Amniotic epithelial cell (primary cell): Measurements from ENCODE around the gene EFEMP1.
A peak's percentile ranks its signal among the peaks of the same experiment; 100 is the strongest.

Experiments
- DNase-seq: peaks from one replicate; pipeline ENCODE4 v3.0.0-alpha.2; 2010; ENCODE audit warnings: low read depth

Gene EFEMP1

DNA sequence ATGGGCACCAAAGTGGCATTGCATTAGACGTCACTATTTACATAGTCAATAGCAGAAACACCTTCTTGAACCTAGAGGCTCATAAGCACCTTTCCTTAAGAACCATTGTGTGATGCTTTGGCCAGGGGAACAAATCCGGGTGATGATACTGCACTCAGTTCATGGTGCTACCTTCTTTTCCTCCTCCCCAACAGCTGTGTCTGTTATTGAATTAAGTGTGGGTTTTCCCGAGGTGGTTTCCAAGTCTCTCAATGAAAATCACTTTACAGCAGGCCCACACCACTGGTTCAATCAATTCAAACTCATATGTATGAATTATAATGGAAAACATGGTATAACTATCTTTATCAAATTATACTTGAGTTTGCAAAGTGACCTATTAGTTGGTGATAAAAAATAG is 9.3 kb upstream of the EFEMP1 start:
- no peak for DNase-seq

DNA sequence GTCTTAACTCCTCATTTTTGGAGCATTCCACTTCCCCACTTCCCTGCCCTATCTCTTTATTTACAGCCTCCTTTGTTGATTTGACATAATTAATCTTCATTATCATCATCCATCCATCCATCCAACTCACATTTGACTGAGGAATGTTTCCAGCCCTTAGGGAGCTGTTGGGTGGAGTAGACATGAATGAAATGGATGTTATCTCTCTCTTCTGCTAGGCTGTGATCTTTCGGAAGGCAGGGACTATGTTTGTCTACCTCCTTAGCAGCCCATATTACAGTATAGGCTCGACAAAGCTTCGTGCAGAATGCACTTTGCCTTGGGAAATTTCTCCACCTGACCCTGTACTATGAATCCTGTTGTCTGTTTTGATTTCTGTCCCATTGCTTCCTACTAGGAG is 7.7 kb upstream of the EFEMP1 start:
- no peak for DNase-seq

DNA sequence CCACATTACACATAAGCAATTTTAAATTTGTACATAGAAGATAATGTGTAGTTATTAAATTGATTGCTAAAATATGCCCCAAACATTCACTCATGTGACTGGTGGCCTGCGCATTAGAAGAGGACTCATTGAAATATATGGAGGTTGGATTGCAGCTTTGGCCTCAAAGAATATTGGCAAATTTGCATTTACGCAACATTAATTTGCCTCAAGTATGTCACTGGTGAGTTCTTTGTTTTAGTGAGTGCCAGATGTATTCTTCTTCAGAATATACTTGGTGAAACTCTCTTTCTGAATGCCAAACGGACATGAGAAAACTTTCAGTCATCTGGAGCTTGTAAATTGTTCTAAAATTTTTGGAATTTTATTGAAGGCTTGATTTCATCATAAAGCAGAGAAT is 5.9 kb upstream of the EFEMP1 start:
- no peak for DNase-seq

DNA sequence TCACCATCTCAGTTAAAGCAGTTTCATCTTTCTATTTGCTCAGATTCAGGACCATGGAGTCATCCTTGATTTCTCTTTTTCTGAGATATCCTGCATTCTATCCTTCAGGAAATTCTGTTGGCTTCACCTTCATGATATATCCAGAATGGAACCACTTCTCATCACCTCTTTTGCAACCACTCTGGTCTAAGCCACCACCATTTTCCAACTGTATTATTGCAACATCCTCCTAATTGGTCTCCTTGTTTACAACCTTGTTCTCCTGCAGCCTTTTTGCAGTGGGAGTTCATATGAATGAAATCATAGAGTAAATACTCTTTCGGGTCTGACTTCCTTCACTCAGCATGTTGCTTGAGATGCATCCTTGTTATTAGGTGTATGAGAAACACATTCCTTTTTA is 3.4 kb upstream of the EFEMP1 start:
- DNase-seq = no peak

DNA sequence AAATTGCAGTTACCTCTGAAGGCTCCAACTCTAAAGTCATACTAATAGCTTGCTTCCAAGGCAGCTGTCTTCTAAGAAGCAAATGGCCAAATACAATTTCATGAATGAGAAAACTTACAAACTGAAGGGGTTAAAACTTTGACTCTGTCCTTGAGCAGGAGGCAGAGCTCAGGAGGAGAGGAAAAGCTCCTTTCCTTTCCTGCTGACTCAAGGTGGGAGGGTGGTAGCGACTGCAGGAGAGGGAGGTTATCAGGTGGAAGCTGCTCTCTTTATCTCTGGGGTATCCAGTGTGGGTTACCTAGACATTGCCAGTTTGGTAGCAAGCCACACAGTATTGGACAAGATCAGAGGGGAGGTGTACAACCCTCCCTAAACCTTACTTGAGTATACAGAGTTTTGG is 2.7 kb upstream of the EFEMP1 start:
- no peak for DNase-seq

DNA sequence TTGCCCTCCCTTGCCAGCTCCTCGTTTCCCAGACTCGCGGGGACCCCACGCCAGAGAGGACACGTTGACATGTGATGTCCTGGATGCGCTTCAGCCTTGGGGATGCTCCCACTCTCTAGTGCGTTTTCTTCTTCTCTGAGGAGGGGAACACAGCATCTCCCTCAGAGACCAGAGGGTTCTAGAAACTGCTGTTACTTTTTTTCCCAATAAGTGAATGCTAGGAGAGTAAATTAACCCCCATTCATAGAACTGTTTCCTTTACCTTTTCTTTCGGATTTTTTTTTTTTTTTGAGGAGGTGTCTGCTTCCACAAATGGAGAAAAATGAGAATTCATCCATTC is 370 bp upstream of the EFEMP1 start:
- DNase-seq = no peak

DNA sequence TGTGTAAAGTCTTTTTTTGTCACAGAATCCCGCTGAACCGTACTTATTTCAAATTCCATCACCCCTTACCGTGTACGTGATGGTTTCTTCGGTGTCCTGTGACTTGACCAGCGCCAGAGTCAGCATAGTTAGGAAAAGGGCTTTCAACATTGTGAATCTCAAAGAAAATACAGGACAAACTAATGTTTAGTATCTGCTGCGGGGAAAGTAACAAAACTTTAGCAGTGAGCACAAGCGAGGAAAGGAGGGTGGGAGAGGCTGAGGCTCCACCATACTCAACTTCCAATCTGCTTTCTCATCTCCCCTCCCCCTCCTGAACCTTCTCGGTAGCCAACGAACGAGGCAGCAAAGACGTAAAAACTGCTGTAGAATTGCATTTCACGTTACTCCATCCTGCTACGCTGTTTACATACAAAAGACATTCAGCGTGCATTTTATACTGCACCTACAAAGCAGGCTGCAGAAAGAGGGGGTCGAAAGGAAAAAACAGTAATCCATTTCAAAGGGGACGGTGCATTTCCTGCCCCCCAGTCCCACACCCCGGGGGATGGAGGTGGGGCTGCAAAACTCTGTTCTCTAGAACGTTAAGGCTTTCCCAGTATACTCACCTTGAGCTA is 1.2 kb downstream of the EFEMP1 start:
- DNase-seq = peak; percentile 74

DNA sequence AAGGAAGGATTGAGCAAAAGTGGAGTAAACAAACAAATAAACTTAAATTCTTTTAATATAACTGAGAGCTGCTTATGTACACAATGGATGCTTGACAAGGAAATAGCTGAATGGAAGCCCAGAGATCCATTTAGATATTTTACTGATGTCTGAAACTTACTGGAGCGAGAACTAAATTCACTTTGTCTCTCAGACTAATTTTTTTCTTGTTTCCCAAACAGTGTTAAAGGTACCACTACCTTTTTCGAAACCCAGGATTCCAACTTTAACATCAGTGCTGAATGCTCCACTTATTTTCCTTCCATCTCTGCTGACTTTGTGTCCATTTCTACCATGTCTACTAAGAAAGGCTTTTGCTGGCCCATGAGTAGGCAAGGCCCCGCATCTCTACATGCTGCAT is 4.0 kb downstream of the EFEMP1 start:
- DNase-seq = no peak

DNA sequence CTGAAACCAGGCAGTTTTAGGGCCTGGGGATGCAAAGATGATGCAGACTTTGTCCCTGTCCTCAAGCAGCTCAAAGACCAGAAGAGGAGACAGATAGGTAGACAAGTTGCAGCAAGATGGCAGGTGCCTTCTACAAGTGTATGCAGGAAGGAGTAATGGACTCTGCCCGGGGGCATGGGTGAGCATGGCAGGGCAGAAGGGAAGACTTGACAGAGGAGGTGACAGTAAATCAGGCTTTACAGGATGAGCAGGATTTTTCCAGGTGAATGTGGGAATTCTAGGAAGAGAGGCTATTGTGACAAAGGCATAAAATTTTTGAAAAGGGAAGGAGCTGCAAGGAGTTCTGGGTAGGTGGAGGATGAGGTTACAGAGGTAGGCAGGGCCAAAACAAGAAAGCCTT is 4.7 kb downstream of the EFEMP1 start:
- DNase-seq = no peak

DNA sequence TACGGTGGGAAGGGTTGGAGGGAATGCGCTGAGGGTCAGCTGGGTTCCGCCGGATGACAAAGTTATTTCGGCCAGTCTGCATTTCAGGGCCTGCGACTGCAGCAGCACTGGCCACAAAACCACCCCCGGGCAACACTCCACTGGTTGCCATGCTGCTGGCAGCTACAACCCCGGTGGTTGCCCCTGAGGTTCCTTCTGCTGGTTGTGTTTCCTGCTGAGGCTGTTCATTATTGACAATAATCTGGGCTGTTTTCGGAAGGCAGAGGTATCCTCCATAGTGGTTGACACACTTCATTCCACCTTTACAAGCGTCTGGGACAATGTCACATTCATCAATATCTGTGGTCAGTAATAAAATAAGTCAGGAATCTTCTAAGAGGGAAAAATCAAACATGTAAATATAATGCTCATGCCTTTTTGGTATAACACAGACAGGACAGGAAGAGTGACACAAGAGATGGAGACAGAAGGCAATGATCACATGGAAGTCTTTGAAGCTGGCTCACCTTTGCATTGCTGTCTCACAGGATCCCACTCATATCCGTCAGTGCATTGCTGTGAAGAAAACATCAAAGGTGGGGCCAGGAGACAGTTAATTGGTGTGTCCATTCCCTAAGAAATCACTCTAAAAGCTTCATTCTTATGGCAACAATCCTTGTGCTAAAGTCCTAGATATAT is 5.7 kb downstream of the EFEMP1 start:
- DNase-seq = no peak

DNA sequence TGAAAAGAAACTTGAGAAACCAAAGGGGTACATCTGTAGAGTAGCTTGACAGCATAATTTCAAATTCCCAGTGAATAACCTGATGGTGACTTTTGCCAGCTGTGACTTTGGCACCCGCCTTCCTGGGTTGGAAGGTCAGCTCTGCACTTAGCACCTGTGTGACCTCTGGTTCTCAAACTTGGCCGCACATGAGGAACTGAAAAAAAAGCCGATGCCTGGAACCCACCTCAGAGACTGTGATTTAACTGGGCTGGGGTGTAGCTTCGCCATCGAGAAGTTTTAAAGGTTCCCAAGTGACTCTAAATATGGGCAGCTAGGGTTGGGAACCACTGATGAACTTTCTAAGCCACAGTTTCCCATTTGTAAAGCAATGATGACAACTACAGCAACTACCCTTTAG is 6.5 kb downstream of the EFEMP1 start:
- DNase-seq = no peak

DNA sequence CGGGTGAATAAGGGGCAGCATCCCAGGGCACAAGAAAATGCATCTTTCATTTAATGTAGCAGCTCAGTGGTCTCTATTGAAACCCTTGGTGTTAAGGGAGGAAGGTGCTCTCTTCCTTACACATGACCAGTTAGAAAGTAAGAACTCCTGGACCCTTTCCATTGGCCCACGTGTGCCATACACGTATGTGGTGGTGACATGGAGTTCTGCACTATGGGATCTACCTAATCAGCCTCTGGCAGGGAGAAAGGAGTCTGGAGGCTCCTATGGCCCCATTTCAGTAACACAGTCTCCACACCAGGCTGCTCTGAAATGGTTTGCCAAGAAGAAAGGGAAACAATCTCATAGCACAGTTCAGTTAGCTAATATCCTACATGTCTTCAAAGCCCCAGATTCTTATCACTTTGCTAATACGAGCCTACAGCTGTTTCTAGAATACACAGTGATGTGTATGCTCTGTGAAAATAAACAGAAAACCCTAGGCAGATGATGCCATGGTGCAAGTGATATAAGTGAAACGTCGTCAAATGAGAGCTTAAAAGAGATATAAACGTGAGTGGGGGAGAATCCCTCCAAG is 7.0 kb downstream of the EFEMP1 start:
- DNase-seq = peak; percentile 68

DNA sequence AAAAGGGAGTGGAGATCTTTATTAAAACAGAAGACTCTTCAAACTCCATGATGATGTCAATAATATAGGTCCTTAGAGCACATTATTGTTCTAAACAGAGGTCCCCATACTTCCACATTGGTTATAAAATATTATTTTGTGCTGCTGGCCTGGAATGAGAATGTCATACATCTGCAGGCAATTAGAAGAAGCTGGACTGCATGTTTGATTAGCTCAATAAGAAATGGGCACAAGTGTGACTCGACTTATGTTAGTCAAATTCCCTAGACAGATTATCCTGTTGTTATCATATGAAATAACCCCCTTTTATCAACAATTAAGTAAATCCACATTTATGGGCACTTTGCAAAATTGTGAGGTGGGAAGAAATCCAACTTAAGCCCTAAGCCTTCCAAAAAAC is 8.8 kb downstream of the EFEMP1 start:
- DNase-seq = no peak

DNA sequence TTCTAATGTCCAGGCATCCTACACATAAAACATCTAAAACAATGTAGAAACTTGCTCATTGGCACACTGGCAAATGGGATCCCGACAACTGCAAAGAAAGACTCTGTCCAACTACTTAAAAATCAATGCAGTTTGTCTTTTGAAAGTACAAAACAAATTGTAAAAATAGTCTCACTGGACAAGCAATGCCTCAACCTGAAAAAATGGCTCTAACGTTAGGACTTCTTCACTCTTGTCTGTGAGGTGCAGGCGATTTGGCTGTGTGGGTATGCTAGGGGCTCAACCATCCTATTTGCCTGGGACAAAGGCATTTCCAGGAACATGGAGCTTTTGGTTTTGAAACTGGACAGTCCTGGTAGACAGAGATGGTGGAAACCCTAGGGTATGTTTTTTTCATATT is 10.7 kb downstream of the EFEMP1 start:
- no peak for DNase-seq

DNA sequence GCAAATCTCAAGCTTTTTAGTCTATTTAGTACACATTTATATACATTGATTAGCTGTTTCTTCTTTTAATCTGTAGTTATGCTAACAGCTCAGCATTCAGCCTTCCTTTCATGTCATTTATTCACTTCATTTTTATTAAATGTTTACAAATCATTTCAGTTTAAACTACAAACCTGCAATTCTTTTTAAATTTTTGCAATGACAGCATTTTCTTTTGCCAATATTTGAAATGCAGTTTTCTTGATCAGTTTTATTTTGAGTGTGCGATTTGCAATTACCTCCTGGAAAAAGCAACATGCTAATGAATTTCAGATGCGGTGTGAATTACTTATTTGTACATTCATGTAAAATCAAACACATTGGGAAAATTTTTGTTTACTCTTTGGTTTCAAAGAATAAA is 13.5 kb downstream of the EFEMP1 start:
- DNase-seq = no peak

DNA sequence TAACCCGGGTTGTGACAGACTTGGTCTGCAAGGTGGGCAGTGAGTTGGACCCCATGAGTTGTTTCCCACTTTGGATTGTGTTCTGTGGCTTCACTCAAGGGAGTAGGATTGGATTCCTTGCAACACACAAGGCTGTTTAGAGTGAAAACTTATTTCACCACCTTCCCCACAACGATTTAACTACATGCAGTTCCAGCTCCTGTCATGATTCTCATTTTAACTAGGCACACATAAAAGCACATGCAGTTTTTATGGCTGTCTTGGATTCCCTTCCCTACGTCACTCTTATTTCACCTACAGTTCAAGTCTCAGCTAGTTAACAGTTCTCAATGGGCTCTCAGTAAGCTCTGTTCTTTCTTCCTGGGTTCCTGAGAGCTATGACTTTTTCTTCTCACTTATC is 15.9 kb downstream of the EFEMP1 start:
- no peak for DNase-seq

DNA sequence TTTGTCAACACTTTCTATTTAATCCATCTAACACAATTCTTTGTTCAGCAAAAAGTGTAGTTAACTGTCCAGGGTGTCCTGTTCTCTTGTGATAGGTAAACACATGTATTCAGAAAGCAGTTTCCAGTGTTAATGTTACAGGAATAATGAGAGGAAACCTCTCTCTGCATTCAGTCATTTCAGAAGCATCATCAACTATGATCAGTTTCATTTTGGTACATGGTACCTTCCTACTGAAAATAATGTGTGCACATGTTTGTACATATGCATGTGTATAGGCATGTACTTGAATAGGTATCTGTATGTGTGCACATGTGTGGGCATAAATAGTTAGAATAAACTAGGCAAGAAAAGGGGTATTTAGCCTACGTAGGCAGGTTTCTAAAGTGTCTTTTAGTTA is 16.6 kb downstream of the EFEMP1 start:
- no peak for DNase-seq

DNA sequence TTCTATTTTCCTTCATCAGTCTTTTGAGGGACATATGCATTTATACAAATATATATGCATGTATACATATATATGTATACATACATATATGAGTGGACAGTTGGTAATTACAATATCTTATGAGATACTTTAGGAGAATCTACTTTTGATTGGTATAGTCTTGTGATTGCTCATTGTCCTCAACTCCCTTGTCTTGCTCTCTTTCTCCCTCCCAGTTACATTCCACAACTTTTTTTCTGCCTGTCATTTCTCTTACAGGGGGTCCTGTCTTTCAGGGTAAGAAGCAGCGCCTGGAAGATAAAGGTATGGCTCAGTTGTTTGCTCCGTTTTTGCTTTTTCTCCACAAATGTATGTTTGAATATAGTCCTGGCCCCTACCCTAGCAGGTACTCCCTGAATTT is 19.9 kb downstream of the EFEMP1 start:
- DNase-seq = no peak

DNA sequence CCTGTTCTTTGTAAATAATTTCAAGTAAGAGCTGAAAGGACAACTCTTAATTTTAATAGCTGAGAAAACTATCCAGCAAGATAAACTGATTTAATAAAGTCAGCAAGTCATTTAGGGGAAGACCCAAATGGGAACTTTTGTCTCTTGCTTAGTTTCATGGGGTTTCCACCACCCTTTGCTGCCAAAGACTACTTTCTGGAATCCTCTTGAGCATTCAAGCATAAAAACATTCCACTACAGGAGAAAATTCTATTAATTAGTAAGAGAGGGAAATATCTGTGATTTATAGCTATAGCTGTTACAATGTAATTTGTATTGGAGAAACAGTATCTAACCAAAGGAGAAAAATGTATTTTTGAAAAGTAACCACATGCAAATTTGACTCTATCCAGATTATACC is 20.6 kb downstream of the EFEMP1 start:
- DNase-seq = no peak

DNA sequence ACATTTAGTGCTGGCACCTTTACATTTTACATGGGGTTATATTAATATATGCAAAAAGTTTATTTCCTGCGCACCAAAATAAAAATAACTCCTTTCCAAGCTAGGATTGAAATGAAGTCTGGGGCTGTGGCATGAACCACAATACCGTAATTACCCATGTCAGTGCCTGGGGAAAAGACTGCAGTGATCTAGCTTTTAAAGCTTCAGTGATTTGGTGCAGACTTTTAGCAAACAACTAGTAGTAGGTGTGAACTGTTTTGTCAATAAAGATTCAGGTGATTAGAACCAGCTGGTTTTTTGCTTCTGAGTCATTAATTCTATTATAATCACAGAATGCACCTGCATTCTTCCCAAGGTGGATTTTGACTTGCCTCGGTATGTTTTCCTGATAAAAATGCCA is 21.2 kb downstream of the EFEMP1 start:
- DNase-seq = no peak

DNA sequence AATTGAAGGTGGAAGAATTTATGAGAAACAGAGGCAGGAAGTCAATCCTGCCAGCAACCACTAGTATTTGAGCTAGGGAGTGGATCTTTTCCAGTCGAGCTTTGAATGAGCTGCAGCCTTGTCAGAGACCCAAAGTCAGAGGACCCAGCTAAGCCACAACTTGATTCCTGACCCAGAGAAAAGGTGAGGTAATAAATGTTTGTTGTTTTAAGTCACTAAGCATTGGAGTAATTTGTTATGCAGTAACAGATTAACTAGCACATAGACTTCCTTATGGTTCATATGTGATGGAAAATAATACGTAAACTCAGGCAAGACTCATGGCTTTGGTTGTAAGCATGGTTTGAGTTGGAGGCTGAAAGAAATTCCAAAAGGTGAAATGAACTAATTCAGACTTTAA is 21.6 kb downstream of the EFEMP1 start:
- DNase-seq = no peak

DNA sequence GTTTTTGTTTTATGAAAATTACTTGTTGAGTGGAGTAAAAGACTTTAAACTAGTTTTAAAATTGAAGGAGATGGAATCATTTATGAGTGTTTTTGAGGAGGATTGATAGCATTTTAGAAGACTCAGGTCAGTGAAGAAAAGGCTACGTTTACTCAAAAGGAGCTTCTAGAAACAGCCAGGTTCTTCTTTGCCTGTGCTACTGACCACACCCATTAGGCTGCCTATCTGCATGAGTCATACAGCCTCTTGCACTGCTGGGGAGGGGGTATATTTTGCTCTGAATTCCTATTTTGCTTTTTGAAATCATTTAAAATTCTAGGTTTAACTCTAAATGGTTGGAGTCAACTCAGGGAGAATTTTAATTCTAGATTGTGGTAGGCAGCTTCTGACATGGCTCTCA is 22.3 kb downstream of the EFEMP1 start:
- peak; percentile 67 for DNase-seq

DNA sequence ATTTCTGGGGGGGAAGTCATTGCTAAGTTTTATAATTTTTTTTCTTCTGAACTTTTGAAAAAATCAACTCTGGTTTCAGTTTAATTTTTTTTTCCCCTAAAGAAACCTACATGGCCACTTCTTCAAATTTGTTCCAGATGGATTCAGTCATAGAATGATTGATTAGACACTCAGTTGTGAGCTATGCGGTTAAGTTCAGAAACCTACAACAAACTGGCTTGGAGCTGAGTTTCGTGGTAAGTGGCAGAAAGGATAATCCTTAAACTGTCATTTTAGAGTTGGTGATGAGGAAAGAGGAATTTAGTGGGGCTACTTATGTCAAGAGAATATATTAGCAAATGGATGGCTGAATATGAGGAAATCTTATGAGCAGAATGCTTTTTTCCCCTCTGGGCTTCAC is 23.7 kb downstream of the EFEMP1 start:
- no peak for DNase-seq

DNA sequence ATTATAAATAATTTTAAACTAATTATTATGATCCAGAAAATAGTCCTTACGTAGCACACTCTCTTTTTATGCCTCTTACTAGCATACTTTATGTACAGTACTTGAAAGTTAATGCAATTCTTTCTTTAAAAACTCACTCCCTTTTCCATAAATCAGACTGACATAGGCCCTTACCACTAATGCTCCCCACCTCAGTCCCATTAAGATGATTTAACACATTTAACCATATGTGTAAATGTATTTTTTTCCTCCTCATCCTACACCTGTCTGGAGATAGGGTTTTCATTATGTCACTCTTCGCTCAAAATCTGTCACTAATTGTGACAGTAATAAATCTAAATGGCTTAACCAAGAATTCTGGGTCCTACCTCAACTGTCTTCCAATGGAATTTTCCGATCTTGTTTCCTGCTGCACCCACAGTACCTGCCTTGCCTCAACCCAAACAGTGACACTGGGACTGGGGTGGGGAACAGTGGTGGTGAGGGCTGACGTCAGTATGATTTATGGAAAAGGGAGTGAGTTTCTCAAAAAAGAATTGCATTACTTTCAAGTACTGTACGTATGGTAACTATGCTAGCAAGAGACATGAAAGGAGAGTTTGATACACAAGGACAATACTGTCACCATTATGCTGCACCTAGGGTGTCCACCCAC is 25.1 kb downstream of the EFEMP1 start:
- DNase-seq = no peak
